GM19397 (cell line): ENCODE measurements around the gene PIK3C3.

Experiments
- ATAC-seq: cut with Tn5 transposase; IDR thresholded peaks from one replicate; pipeline ENCODE4 v1.9.1; 2021; ENCODE audit warnings: mild to moderate bottlenecking, moderate library complexity; ENCODE audit not compliant: unreplicated experiment

Gene PIK3C3

GRCh38 chr18:41954827-41955613 lies at the start of gene PIK3C3:
Gene PIK3C3, plus strand, starts transcription at chr18:41955234. Its CDS starts 58 bp downstream, at chr18:41955292.
- peak; percentile 99 for ATAC-seq

GRCh38 chr18:41905786-41906527 lies 49.1 kb upstream of the PIK3C3 start:
- ATAC-seq: no peak

- peak; percentile 86 for ATAC-seq
Observed at GRCh38 chr18:41906528-41907146, 48.4 kb upstream of the PIK3C3 start.

GRCh38 chr18:41917181-41917580 lies 37.9 kb upstream of the PIK3C3 start:
- no peak for ATAC-seq

- no peak for ATAC-seq
Observed at GRCh38 chr18:41921770-41922169, 33.3 kb upstream of the PIK3C3 start.

GRCh38 chr18:41922176-41922575 lies 32.9 kb upstream of the PIK3C3 start:
- ATAC-seq: no peak

GRCh38 chr18:41922841-41923240 lies 32.2 kb upstream of the PIK3C3 start:
- ATAC-seq: no peak

- no peak for ATAC-seq
Observed at GRCh38 chr18:41923446-41923845, 31.6 kb upstream of the PIK3C3 start.

GRCh38 chr18:41928581-41928980 lies 26.5 kb upstream of the PIK3C3 start:
- no peak for ATAC-seq

GRCh38 chr18:41932899-41933298 lies 22.1 kb upstream of the PIK3C3 start:
- ATAC-seq: no peak

GRCh38 chr18:41933778-41934177 lies 21.3 kb upstream of the PIK3C3 start:
- no peak for ATAC-seq

- ATAC-seq: no peak
Observed at GRCh38 chr18:41936471-41937134, 18.4 kb upstream of the PIK3C3 start.

GRCh38 chr18:41938445-41938844 lies 16.6 kb upstream of the PIK3C3 start:
- no peak for ATAC-seq

- no peak for ATAC-seq
Observed at GRCh38 chr18:41939326-41939725, 15.7 kb upstream of the PIK3C3 start.

GRCh38 chr18:41940506-41941215 lies 14.4 kb upstream of the PIK3C3 start:
- no peak for ATAC-seq

GRCh38 chr18:41942254-41942653 lies 12.8 kb upstream of the PIK3C3 start:
- ATAC-seq: no peak

- ATAC-seq: no peak
Observed at GRCh38 chr18:41948544-41949110, 6.4 kb upstream of the PIK3C3 start.

- ATAC-seq: no peak
Observed at GRCh38 chr18:41949206-41949920, 5.7 kb upstream of the PIK3C3 start.

- ATAC-seq: no peak
Observed at GRCh38 chr18:41955688-41956087, 654 bp downstream of the PIK3C3 start.

- ATAC-seq: no peak
Observed at GRCh38 chr18:41959045-41959444, 4.0 kb downstream of the PIK3C3 start.
